Fibroblast of mammary gland (primary cell): ENCODE data around the gene RHCE.

ENCODE experiments used
- DNase-seq: peaks from one replicate; pipeline ENCODE4 v3.0.0-alpha.2; 2010; ENCODE audit warnings: low read depth
- H3K4me3 ChIP-seq: 2 replicates; pipeline ENCODE4 v1.5.1; 2011; ENCODE audit warnings: low read depth, mild to moderate bottlenecking, low read length, moderate library complexity; ENCODE audit not compliant: control insufficient read depth
- TF ChIP-seq, protein P1 (sequence below): conservative IDR thresholded peaks from 2 replicates; pipeline ENCODE4 v1.5.1; 2011; ENCODE audit warnings: low read depth, low read length, inconsistent platforms; ENCODE audit not compliant: control insufficient read depth, insufficient read depth

RHCE gene

GRCh38 chr1:25355841-25356395 lies 64.7 kb downstream of the RHCE start:
- TF ChIP-seq, protein P1, sequence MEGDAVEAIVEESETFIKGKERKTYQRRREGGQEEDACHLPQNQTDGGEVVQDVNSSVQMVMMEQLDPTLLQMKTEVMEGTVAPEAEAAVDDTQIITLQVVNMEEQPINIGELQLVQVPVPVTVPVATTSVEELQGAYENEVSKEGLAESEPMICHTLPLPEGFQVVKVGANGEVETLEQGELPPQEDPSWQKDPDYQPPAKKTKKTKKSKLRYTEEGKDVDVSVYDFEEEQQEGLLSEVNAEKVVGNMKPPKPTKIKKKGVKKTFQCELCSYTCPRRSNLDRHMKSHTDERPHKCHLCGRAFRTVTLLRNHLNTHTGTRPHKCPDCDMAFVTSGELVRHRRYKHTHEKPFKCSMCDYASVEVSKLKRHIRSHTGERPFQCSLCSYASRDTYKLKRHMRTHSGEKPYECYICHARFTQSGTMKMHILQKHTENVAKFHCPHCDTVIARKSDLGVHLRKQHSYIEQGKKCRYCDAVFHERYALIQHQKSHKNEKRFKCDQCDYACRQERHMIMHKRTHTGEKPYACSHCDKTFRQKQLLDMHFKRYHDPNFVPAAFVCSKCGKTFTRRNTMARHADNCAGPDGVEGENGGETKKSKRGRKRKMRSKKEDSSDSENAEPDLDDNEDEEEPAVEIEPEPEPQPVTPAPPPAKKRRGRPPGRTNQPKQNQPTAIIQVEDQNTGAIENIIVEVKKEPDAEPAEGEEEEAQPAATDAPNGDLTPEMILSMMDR: no peak
- no peak overlapping the region for H3K4me3 ChIP-seq
- DNase-seq: no peak

DNA sequence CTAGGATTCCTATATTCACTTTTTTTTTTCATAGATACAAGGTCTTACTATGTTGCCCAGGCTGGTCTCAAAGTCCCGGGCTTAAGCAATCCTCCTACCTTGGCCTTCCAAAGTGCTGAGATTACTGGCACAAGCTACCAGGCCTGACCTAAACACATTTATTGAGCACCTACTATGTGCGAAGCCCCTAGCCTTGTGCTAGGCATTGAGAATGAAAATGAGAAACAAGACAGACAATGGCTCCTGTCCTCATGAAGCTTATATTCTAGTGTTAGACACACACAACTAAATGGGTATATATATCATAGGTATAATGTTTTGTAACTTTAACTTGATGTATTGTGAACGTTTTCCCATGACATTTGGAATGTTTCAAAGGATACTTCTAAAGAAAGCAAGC lies 71.0 kb downstream of the RHCE start:
- TF ChIP-seq, protein P1: no peak
- no peak overlapping the region for H3K4me3 ChIP-seq

DNA sequence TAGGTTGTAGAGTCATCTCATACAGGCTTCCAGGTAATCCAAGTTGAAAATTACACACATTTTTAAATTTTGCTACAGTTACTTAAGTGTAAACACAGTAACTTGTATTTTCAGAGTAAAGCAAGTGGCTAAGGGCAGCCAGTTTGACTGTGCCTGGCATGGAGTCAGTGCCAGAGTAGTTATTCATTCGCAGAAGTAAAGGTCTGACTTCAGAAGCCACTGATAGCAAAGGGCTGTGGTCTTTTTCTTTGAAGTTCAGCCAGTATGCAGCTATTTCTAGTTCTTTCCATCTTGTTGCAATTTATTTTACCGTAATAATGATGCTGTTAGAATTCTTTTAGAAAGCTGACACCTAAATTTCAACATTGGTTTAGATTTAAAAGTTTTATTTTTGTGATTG lies 73.1 kb downstream of the RHCE start:
- TF ChIP-seq, protein P1: no peak
- DNase-seq: no peak
- H3K4me3 ChIP-seq: no peak overlapping the region

More for the DNA sequence above, 71.0 kb downstream of the RHCE start:
- DNase-seq: no peak

DNA sequence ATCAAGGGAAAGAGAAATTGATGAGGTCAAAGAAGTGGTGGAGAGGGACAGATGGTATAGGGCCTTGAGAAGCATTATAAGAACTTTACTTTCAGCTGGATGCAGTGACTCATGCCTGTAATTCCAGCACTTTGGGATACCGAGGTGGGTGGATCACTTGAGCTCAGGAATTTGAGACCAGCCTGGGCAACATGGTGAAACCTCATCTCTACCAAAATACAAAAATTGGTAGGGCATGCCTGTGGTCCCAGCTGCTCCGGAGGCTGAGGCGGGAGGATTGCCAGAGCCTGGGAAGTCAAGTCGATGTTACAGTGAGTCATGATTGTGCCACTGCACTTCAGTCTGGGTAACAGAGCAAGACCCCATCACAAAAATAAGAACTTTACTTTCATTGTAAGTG lies 76.8 kb downstream of the RHCE start:
- DNase-seq: peak; percentile 90
- TF ChIP-seq, protein P1: no peak
- no peak overlapping the region for H3K4me3 ChIP-seq

DNA sequence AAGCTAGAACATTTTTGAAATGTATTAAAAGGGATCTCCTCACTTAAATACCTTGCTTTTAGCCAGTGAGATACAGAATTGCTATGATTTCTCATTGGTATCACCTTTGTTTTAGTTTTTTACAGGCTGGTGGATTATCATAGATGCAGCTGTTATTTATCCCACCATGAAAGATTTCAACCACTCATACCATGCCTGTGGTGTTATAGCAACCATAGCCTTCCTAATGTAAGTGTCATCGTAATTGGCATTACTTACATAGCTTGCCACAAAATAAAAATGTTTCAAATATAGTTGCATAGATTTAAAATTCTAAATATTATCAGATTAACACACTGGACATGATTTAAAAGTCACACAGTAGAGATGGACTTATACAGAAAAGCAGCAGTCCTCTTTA lies 77.8 kb downstream of the RHCE start:
- TF ChIP-seq, protein P1: no peak
- H3K4me3 ChIP-seq: no peak overlapping the region
- DNase-seq: no peak

DNA sequence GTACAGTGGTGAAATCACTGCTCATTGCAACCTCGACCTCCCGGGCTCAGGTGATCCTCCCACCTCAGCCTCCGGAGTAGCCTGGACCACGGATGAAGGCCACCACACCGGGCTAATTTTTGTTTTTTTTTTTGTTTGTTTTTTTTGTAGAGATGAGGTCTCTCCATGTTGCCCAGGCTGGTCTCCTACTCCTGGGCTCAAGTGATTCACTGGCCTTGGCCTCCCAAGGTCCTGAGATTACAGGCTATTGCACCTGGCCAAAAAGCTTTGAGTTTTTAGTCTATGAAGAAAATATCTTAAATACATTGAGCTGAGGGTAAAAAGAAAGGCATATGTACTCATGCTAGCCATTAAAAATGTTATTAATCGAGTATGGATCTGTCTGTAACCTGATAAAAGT lies 78.9 kb downstream of the RHCE start:
- DNase-seq: no peak
- no peak overlapping the region for H3K4me3 ChIP-seq
- TF ChIP-seq, protein P1: no peak

- peak overlapping the region; percentile 94 for H3K4me3 ChIP-seq
- TF ChIP-seq, protein P1: no peak
- DNase-seq: no peak
Observed at GRCh38 chr1:25338986-25339385, 81.6 kb downstream of the RHCE start.
